OCI-LY7 (cell line): ENCODE results near the gene AFG3L2. TPM values are rescaled to one million over a fixed set of nuclear protein-coding genes. Genes with fewer than 3 reads are reported as not detected.

Experiments used
- BruUV-seq: library from RNA; stranded (reverse); fragments of 400-500 nt; replicated peaks from 2 replicates; lab custom pipeline; 2021; lab: Mats Ljungman, UMichigan
- CTCF ChIA-PET: fragments of 300-600 bp; sonication (Branson Sonifier 250); formaldehyde crosslinking; loops from one replicate; lab custom pipeline; 2022; ENCODE audit warnings: antibody characterized with exemption; ENCODE audit not compliant: unreplicated experiment; lab: Charles Lee
- POLR2A ChIA-PET: fragments of 300-600 bp; sonication (Branson Sonifier 250); formaldehyde crosslinking; loops from one replicate; lab custom pipeline; 2022; ENCODE audit warnings: antibody characterized with exemption; lab: Charles Lee
- DNase-seq: peaks from one replicate; pipeline ENCODE4 v3.0.0-alpha.2; 2015; ENCODE audit warnings: low spot score
- H2AFZ ChIP-seq: fragments of 200-600 bp; sonication (generic), shearing (Covaris generic); 2 replicates; pipeline ENCODE4 v1.6.1; 2014; ENCODE audit warnings: mild to moderate bottlenecking, antibody characterized with exemption, low read length, moderate library complexity
- H3K27ac ChIP-seq: fragments of 200-600 bp; sonication (generic); 2 replicates; pipeline ENCODE4 v1.5.1; 2014; ENCODE audit warnings: mixed run types, low read depth, mild to moderate bottlenecking, moderate library complexity, low read length, inconsistent platforms; ENCODE audit not compliant: poor library complexity, severe bottlenecking
- H3K36me3 ChIP-seq: fragments of 200-600 bp; sonication (generic); 2 replicates; pipeline ENCODE4 v1.6.1; 2014; ENCODE audit warnings: mild to moderate bottlenecking, antibody characterized with exemption, low read length, moderate library complexity, mixed read lengths; ENCODE audit not compliant: insufficient read depth
- H3K4me1 ChIP-seq: fragments of 200-600 bp; sonication (generic); 2 replicates; pipeline ENCODE4 v1.5.1; 2014; ENCODE audit warnings: mild to moderate bottlenecking, low read length; ENCODE audit not compliant: insufficient read depth, poor library complexity, severe bottlenecking
- H3K4me2 ChIP-seq: fragments of 200-600 bp; sonication (generic); 2 replicates; pipeline ENCODE4 v1.6.1; 2014; ENCODE audit warnings: mild to moderate bottlenecking, low read length
- H3K4me3 ChIP-seq: fragments of 200-600 bp; sonication (generic); 2 replicates; pipeline ENCODE4 v1.5.1; 2014; ENCODE audit warnings: mild to moderate bottlenecking, low read depth, low read length; ENCODE audit not compliant: poor library complexity, severe bottlenecking
- H3K79me2 ChIP-seq: fragments of 200-600 bp; sonication (generic); 2 replicates; pipeline ENCODE4 v1.6.1; 2016; ENCODE audit warnings: low read depth, mild to moderate bottlenecking, low read length, moderate library complexity, mixed read lengths; ENCODE audit not compliant: insufficient read depth
- H3K9me2 ChIP-seq: fragments of 200-600 bp; sonication (generic); 2 replicates; pipeline ENCODE4 v1.6.1; 2016; ENCODE audit warnings: mild to moderate bottlenecking, low read length, mixed read lengths; ENCODE audit not compliant: insufficient read depth
- H3K9me3 ChIP-seq: fragments of 200-600 bp; sonication (generic); 2 replicates; pipeline ENCODE4 v1.6.1; 2014; ENCODE audit warnings: mild to moderate bottlenecking, mixed run types, low read length, mixed read lengths
- H4K20me1 ChIP-seq: fragments of 200-600 bp; sonication (generic); 2 replicates; pipeline ENCODE4 v1.6.1; 2014; ENCODE audit warnings: mild to moderate bottlenecking, antibody characterized with exemption, low read length, moderate library complexity, mixed read lengths; ENCODE audit not compliant: insufficient read depth
- EZH2phosphoT487 ChIP-seq: fragments of 200-600 bp; sonication (generic); IDR thresholded peaks from 2 replicates; pipeline ENCODE4 v1.6.1; 2018; ENCODE audit warnings: low read depth, borderline replicate concordance, mild to moderate bottlenecking, mixed run types, antibody characterized with exemption, low read length, moderate library complexity, mixed read lengths
- intact Hi-C: fragments of 100-400 bp; cut with micrococcal nuclease; formaldehyde crosslinking; loops from one replicate; pipeline ENCODE4 v1.10.0; 2022; ENCODE audit not compliant: unreplicated experiment
- total RNA-seq, 2 experiments: library from RNA; depleted of rRNA in 1 of 2; stranded (reverse); fragments of >200 nt in 1 of 2; shearing (Covaris generic) in 1 of 2; gene quantifications; 2 replicates each; pipeline ENCODE4 v1.2.3, GENCODE V29; 2014 to 2022
- TF ChIP-seq, protein P1 (sequence below): fragments of 200-600 bp; sonication (generic); conservative IDR thresholded peaks from 2 replicates; pipeline ENCODE4 v1.5.1; 2014; ENCODE audit warnings: mild to moderate bottlenecking, antibody characterized with exemption, low read length, moderate library complexity, mixed read lengths

Gene AFG3L2
- total RNA-seq, 2 experiments from 2014 or later = 44.8 to 72.7 TPM

DNA sequence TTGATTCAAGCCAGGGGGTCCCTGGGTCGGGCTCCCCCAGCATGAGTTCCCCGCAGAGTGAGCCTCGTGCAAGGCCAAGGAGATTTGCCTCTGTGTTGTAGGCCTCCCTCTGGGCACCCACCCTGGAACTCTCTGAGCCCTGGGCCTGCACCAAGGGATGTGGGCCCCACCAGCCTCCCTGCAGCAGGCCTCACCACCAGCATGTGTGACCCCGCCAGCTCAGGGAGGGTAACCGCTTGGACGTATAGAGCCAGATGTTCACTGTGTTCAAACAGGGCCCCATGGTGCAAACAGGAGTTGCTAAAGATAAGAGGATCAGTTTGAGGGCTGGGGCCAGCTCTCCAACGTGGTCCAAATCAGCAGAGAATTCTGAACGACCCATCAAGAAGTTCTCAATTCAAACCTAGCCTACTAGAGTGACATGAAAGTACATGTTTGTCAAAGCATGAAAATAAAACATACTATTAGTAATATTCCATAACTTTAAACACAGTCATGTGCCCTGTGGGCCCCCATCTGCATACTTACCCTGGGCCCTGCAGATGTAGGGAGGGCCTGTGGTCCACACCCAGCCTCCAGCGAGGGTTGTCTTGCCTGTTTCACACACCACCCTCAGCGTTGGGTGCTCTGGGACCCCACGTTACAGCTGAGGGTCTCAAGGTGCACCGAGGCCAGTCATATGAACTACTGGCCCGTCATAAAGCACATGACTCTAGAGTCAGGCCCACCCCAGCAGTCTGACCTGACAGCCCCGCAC lies 74.5 kb downstream of the AFG3L2 start:
- no peaks in the 10 kb centered on the region for H3K9me2 ChIP-seq
- no peak overlapping the region for H3K4me2 ChIP-seq
- no peak overlapping the region for H2AFZ ChIP-seq
- intact Hi-C loops = no loop called here
- no peaks in the 10 kb centered on the region for H3K4me1 ChIP-seq
- POLR2A ChIA-PET = no interaction called here
- H4K20me1 ChIP-seq = no peaks in the 10 kb centered on the region
- BruUV-seq = no TSS peak
- H3K79me2 ChIP-seq = no peaks in the 10 kb centered on the region
- no peaks in the 10 kb centered on the region for H3K36me3 ChIP-seq
- H3K4me3 ChIP-seq = no peak overlapping the region
- no peak overlapping the region for H3K27ac ChIP-seq
- DNase-seq = no peak
- no peaks in the 10 kb centered on the region for H3K9me3 ChIP-seq
- CTCF ChIA-PET = no interaction called here
- TF ChIP-seq EZH2phosphoT487 = no peak
- TF ChIP-seq, protein P1, sequence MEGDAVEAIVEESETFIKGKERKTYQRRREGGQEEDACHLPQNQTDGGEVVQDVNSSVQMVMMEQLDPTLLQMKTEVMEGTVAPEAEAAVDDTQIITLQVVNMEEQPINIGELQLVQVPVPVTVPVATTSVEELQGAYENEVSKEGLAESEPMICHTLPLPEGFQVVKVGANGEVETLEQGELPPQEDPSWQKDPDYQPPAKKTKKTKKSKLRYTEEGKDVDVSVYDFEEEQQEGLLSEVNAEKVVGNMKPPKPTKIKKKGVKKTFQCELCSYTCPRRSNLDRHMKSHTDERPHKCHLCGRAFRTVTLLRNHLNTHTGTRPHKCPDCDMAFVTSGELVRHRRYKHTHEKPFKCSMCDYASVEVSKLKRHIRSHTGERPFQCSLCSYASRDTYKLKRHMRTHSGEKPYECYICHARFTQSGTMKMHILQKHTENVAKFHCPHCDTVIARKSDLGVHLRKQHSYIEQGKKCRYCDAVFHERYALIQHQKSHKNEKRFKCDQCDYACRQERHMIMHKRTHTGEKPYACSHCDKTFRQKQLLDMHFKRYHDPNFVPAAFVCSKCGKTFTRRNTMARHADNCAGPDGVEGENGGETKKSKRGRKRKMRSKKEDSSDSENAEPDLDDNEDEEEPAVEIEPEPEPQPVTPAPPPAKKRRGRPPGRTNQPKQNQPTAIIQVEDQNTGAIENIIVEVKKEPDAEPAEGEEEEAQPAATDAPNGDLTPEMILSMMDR = no peak

DNA sequence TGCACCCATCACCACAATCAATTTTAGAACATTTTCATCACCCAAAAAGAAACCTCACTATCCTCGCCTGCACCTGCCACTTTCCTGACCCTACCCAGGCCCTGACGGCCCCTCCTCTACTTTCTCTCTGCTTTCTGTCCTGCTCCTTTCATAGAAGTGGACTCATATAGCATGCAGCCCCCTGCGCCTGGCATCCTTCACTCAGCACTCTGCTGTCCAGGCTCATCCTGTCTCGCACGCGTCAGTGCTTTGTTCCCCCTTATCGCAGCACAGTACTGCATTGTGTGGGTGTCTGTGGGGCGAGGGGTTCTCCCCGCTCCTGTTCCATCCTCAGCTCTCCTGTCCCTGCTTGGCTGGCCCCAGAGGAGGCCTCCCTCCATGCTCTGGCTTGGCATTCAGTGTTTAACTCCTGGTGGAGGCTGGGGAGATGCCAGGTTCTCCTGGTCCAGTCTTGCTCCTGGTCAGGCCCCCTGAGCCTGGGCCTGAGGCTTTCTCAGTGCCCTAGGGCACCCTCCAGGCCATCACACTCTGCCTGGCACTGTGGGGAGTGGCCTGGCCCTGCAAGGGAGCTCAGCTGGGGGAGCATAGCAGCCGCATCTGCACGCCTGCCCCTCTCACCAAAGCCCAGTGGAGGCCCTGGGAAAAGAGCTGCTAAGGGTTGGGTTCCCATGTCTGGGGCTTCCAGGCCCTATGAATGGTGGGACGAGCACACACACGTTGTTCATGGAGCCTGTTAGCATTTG lies 75.6 kb downstream of the AFG3L2 start:
- Histone ChIP-seq H3K4me1 (no peaks in the 10 kb centered on the region), H3K4me2 (no peak overlapping the region), H3K36me3 (no peaks in the 10 kb centered on the region), H2AFZ (no peak overlapping the region), H3K79me2 (no peaks in the 10 kb centered on the region), H3K9me2 (no peaks in the 10 kb centered on the region), H4K20me1 (no peaks in the 10 kb centered on the region), H3K27ac (no peak overlapping the region), H3K4me3 (no peak overlapping the region), H3K9me3 (no peaks in the 10 kb centered on the region)
- TF ChIP-seq, protein P1 = no peak
- TF ChIP-seq EZH2phosphoT487 = no peak
- DNase-seq = no peak
- POLR2A ChIA-PET = no interaction called here
- intact Hi-C loops = no loop called here
- BruUV-seq = no TSS peak
- CTCF ChIA-PET = no interaction called here

DNA sequence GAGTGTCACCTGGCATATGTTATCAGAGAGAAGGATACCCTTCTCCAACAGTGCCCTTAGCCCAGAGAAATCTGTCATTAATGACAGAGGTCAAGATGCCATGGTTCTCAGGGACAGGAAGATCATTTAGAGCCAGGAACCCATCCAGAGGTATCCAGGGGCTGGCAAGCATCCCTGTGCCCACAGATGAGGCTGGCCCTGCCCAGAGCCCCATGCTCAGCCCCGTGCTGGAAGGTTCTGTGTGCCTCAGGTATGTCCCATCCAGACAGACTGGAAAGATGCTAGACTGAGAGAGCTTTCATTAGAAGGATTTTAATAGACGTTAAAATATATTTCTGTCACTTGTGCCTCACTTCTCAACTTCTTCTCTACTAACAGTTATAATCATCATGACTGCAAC lies 77.2 kb downstream of the AFG3L2 start:
- CTCF ChIA-PET = interaction anchor here (0.5 kb wide), 1 partner anchor 300 kb away, joined by 4 read pairs; no protein-coding TSS in a partner anchor
- no TSS peak for BruUV-seq

More for the DNA sequence above, 77.2 kb downstream of the AFG3L2 start:
- TF ChIP-seq, protein P1 = no peak
- no peak for TF ChIP-seq EZH2phosphoT487
- intact Hi-C loops = no loop called here
- POLR2A ChIA-PET = no interaction called here
- no peak overlapping the region for H3K4me2 ChIP-seq
- DNase-seq = no peak
- H3K9me2 ChIP-seq = no peaks in the 10 kb centered on the region
- no peak overlapping the region for H3K27ac ChIP-seq
- H2AFZ ChIP-seq = no peak overlapping the region
- no peaks in the 10 kb centered on the region for H4K20me1 ChIP-seq
- no peaks in the 10 kb centered on the region for H3K79me2 ChIP-seq
- H3K4me1 ChIP-seq = no peaks in the 10 kb centered on the region
- H3K36me3 ChIP-seq = no peaks in the 10 kb centered on the region
- no peak overlapping the region for H3K4me3 ChIP-seq
- H3K9me3 ChIP-seq = no peaks in the 10 kb centered on the region
